Measurements from ENCODE around the gene VEZT.

DNA sequence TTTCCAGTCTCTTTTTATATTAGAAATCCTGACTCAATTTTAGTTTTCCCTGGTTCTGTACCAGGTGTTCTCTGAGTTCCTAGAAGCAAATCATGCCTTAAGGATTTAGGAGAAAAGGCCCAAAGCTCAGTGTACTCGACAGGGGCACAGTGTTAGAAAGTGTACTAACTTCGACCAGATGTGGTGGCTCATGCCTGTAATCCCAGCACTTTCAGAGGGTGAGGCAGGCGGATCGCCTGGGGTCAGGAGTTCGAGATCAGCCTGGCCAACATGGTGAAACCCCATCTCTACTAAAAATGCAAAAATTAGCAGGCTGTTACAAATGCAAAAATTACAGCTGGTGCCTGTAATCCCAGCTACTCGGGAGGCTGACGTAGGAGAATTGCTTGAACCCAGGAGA is 12.0 kb downstream of the VEZT start:
- TF ChIP-seq, protein P1, sequence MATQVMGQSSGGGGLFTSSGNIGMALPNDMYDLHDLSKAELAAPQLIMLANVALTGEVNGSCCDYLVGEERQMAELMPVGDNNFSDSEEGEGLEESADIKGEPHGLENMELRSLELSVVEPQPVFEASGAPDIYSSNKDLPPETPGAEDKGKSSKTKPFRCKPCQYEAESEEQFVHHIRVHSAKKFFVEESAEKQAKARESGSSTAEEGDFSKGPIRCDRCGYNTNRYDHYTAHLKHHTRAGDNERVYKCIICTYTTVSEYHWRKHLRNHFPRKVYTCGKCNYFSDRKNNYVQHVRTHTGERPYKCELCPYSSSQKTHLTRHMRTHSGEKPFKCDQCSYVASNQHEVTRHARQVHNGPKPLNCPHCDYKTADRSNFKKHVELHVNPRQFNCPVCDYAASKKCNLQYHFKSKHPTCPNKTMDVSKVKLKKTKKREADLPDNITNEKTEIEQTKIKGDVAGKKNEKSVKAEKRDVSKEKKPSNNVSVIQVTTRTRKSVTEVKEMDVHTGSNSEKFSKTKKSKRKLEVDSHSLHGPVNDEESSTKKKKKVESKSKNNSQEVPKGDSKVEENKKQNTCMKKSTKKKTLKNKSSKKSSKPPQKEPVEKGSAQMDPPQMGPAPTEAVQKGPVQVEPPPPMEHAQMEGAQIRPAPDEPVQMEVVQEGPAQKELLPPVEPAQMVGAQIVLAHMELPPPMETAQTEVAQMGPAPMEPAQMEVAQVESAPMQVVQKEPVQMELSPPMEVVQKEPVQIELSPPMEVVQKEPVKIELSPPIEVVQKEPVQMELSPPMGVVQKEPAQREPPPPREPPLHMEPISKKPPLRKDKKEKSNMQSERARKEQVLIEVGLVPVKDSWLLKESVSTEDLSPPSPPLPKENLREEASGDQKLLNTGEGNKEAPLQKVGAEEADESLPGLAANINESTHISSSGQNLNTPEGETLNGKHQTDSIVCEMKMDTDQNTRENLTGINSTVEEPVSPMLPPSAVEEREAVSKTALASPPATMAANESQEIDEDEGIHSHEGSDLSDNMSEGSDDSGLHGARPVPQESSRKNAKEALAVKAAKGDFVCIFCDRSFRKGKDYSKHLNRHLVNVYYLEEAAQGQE (IDR thresholded peaks at IDR 0.05; ENCODE audit: insufficient replicate concordance, low read depth): no peak
- TF ChIP-seq, protein P2, sequence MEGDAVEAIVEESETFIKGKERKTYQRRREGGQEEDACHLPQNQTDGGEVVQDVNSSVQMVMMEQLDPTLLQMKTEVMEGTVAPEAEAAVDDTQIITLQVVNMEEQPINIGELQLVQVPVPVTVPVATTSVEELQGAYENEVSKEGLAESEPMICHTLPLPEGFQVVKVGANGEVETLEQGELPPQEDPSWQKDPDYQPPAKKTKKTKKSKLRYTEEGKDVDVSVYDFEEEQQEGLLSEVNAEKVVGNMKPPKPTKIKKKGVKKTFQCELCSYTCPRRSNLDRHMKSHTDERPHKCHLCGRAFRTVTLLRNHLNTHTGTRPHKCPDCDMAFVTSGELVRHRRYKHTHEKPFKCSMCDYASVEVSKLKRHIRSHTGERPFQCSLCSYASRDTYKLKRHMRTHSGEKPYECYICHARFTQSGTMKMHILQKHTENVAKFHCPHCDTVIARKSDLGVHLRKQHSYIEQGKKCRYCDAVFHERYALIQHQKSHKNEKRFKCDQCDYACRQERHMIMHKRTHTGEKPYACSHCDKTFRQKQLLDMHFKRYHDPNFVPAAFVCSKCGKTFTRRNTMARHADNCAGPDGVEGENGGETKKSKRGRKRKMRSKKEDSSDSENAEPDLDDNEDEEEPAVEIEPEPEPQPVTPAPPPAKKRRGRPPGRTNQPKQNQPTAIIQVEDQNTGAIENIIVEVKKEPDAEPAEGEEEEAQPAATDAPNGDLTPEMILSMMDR (IDR thresholded peaks at IDR 0.05; ENCODE audit: insufficient read depth, low read length): no peak
